ENCODE measurements around the gene AFF3. TPM values are rescaled to one million over a fixed set of nuclear protein-coding genes. Genes with fewer than 3 reads are reported as not detected.

The AFF3 gene
- total RNA-seq, 1 experiment from 2014 or later = 0.05 TPM

DNA sequence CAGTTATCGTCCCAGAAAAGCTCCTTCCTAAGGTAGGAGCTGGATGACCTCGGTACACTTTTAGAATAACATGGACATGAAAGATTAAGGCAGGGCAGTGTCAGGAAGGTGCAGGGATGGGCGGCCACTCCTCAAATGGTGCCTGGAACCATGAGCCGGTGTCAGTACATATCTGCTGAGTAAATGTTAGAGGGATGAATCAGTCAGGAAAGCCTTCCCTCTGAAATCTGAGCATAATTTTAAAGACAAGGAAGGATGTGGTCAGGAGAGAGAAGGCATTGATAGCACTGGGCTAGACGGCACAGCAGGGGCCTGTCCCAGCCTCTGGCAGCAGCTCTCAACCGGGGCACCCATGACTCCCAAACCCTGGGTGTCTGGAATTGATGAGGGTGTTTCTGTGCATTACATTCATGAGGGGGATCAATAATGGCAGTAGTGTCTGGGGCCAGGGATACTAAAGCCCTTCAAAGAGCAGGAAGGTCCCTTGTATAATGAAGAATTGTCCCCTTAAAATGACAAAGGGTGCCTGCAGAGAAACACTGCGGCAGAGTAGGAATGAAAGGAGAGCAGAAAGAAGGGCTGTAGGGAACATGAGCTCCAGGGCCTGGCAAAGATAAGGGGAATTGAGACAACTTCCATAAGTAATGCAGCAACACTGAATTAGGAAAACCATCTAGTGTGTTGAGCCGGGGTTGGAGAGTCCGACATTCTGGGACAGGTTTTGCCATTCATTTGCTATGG, 490.3 kb downstream of the AFF3 start:
- H3K36me3 Mint-ChIP-seq (ENCODE audit: insufficient read depth, unreplicated experiment) = no peaks in the 10 kb centered on the region
- no peak for DNase-seq
- peaks cover 16% of the 10 kb centered on the region for H3K27me3 Mint-ChIP-seq (ENCODE audit: insufficient read depth, unreplicated experiment)
- Histone ChIP-seq H3K4me3 (ENCODE audit: low read depth, low read length) (no peak overlapping the region), H3K36me3 (ENCODE audit: control insufficient read depth, insufficient read depth, low read length) (no peaks in the 10 kb centered on the region), H3K27me3 (replicated peaks; ENCODE audit: control insufficient read depth, insufficient read depth, low read length) (no peaks in the 10 kb centered on the region), H3K4me1 (no peaks in the 10 kb centered on the region), H3K9me3 (no peaks in the 10 kb centered on the region)
- H3K9me3 Mint-ChIP-seq (ENCODE audit: unreplicated experiment) = no peaks in the 10 kb centered on the region
- H3K4me1 Mint-ChIP-seq (ENCODE audit: low read depth, unreplicated experiment) = no peaks in the 10 kb centered on the region
- H3K4me3 Mint-ChIP-seq (ENCODE audit: unreplicated experiment) = no peak overlapping the region
- TF ChIP-seq, protein P1, sequence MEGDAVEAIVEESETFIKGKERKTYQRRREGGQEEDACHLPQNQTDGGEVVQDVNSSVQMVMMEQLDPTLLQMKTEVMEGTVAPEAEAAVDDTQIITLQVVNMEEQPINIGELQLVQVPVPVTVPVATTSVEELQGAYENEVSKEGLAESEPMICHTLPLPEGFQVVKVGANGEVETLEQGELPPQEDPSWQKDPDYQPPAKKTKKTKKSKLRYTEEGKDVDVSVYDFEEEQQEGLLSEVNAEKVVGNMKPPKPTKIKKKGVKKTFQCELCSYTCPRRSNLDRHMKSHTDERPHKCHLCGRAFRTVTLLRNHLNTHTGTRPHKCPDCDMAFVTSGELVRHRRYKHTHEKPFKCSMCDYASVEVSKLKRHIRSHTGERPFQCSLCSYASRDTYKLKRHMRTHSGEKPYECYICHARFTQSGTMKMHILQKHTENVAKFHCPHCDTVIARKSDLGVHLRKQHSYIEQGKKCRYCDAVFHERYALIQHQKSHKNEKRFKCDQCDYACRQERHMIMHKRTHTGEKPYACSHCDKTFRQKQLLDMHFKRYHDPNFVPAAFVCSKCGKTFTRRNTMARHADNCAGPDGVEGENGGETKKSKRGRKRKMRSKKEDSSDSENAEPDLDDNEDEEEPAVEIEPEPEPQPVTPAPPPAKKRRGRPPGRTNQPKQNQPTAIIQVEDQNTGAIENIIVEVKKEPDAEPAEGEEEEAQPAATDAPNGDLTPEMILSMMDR (IDR thresholded peaks at IDR 0.05; ENCODE audit: insufficient read depth in 1 of 2, low read depth in 1 of 2, low read length in 1 of 2, severe bottlenecking in 1 of 2, unreplicated experiment in 1 of 2) = no peak
- intact Hi-C loops (cut with micrococcal nuclease; ENCODE audit: unreplicated experiment) = no loop called here
- no peak overlapping the region for H3K27ac Mint-ChIP-seq (ENCODE audit: unreplicated experiment)
- ChIA-PET CTCF (no interaction called here), POLR2A (no interaction called here)
- no TSS peak for BruUV-seq (replicated peaks)

DNA sequence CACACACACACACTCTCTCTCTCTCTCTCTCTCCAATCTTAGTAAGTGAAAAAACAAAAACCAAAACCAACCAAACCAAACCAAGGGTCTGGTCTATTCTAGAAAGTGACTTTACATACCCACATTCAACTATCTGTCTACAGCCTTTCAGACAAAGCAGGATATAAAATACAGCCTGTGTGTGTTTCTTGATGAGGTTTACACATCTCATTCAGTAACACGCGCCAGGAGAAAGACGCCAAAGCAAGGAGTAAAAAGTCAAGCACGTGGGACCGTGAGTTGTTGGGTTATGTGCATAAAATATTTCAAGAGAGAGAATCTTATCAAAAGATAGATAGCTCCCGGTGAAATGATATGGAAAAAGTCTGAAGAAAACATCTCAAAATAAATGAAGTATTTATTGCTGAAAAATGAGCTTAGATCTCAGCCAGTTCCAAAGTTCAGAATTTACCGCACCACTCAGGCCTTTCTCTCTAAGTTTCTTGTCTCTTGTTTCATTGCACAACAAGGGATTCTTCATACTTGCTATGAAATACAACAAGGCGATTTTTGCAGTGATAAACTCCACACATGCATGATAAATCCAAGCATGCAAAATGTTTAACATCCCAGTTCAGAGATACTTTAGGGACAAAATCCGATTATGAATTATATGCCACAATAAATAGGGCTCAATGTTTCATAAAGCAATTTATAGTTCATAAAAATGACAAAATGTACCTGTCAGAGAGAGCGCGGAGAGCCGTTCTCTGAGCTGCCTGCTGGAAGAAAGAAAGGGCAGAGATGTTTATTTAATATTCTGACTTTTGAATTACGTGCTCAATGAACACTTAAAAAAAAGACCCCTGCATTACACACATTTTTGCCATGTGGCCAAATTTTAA, 493.2 kb downstream of the AFF3 start:
- H3K27me3 ChIP-seq (replicated peaks; ENCODE audit: control insufficient read depth, insufficient read depth, low read length) = no peaks in the 10 kb centered on the region; the same call in 1 of the 2 replicates
- H3K4me1 ChIP-seq = no peaks in the 10 kb centered on the region
- H3K9me3 ChIP-seq = no peaks in the 10 kb centered on the region
- CTCF ChIA-PET = interaction anchor here (0.6 to 0.7 kb wide), 2 partner anchors 26 to 90 kb away, joined by 3 read pairs; no protein-coding TSS in a partner anchor
- H3K4me3 Mint-ChIP-seq (ENCODE audit: unreplicated experiment) = no peak overlapping the region
- no peak for DNase-seq
- no peak overlapping the region for H3K4me3 ChIP-seq (ENCODE audit: low read depth, low read length)
- peaks cover 12% of the 10 kb centered on the region for H3K27me3 Mint-ChIP-seq (ENCODE audit: insufficient read depth, unreplicated experiment)
- H3K36me3 ChIP-seq (ENCODE audit: control insufficient read depth, insufficient read depth, low read length) = no peaks in the 10 kb centered on the region
- intact Hi-C loops (cut with micrococcal nuclease; ENCODE audit: unreplicated experiment) = no loop called here
- TF ChIP-seq, protein P1 (IDR thresholded peaks at IDR 0.05; ENCODE audit: insufficient read depth in 1 of 2, low read depth in 1 of 2, low read length in 1 of 2, severe bottlenecking in 1 of 2, unreplicated experiment in 1 of 2) = no peak
- H3K27ac Mint-ChIP-seq (ENCODE audit: unreplicated experiment) = no peak overlapping the region
- POLR2A ChIA-PET = no interaction called here
- no peaks in the 10 kb centered on the region for H3K36me3 Mint-ChIP-seq (ENCODE audit: insufficient read depth, unreplicated experiment)
- H3K9me3 Mint-ChIP-seq (ENCODE audit: unreplicated experiment) = no peaks in the 10 kb centered on the region
- no TSS peak for BruUV-seq (replicated peaks)
- no peaks in the 10 kb centered on the region for H3K4me1 Mint-ChIP-seq (ENCODE audit: low read depth, unreplicated experiment)

DNA sequence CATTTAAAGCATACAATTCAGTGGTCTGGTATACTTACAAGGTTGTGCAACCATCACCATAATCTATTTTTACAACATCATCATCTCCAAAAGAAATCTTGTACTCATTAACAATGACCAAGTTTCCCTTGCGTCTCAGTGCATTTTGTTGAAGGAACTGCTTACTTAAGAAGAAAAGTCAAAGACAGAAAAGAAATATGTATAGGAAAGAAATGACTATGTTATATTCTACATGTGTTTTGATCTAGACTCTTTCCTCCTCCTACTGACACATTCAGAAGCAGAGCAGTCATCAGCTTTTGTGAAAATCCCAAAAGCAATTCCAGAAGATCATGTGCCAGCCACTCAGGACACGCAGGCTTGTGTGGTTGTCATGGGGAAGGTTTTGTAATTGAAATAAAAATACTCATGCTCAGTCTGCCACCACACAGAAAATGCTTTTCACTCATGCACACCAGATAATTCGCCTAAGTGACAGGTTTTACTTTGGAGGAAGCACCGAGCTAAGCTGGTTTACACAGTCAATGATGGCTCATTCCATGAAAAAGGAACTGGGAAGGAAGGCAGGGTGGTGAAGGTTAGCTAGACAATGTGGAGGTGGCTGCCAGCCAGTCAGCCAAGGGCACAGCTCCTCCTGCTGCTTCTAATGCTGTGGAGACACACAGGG, 494.1 kb downstream of the AFF3 start:
- H3K27ac Mint-ChIP-seq (ENCODE audit: unreplicated experiment) = no peak overlapping the region
- DNase-seq = no peak
- H3K27me3 ChIP-seq (replicated peaks; ENCODE audit: control insufficient read depth, insufficient read depth, low read length) = no peaks in the 10 kb centered on the region; the same call in 1 of the 2 replicates
- no peaks in the 10 kb centered on the region for H3K9me3 Mint-ChIP-seq (ENCODE audit: unreplicated experiment)
- no peaks in the 10 kb centered on the region for H3K36me3 ChIP-seq (ENCODE audit: control insufficient read depth, insufficient read depth, low read length)
- TF ChIP-seq, protein P1 (IDR thresholded peaks at IDR 0.05; ENCODE audit: insufficient read depth in 1 of 2, low read depth in 1 of 2, low read length in 1 of 2, severe bottlenecking in 1 of 2, unreplicated experiment in 1 of 2) = no peak
- H3K36me3 Mint-ChIP-seq (ENCODE audit: insufficient read depth, unreplicated experiment) = no peaks in the 10 kb centered on the region
- no peak overlapping the region for H3K4me3 Mint-ChIP-seq (ENCODE audit: unreplicated experiment)
- no peaks in the 10 kb centered on the region for H3K4me1 Mint-ChIP-seq (ENCODE audit: low read depth, unreplicated experiment)
- ChIA-PET CTCF (interaction anchor here (0.5 to 0.6 kb wide), 2 partner anchors 15 to 89 kb away, joined by 3 read pairs; no protein-coding TSS in a partner anchor), POLR2A (no interaction called here)
- H3K27me3 Mint-ChIP-seq (ENCODE audit: insufficient read depth, unreplicated experiment) = peaks cover 16% of the 10 kb centered on the region
- no peak overlapping the region for H3K4me3 ChIP-seq (ENCODE audit: low read depth, low read length)
- intact Hi-C loops (cut with micrococcal nuclease; ENCODE audit: unreplicated experiment) = no loop called here
- no peaks in the 10 kb centered on the region for H3K9me3 ChIP-seq
- no peaks in the 10 kb centered on the region for H3K4me1 ChIP-seq
- BruUV-seq (replicated peaks) = no TSS peak
